Epithelial cell of proximal tubule (primary cell): ENCODE results near the gene PPP3CA. TPM values are rescaled to one million over a fixed set of nuclear protein-coding genes. Genes with fewer than 3 reads are reported as not detected.

Experiments used
- DNase-seq: peaks from one replicate; pipeline ENCODE4 v3.0.0-alpha.2; 2011; ENCODE audit warnings: low read depth
- H3K4me3 ChIP-seq: 2 replicates; pipeline ENCODE4 v1.5.1; 2011; ENCODE audit warnings: low read depth, mild to moderate bottlenecking, low read length
- CTCF ChIP-seq: conservative IDR thresholded peaks from 2 replicates; pipeline ENCODE4 v1.5.1; 2012; ENCODE audit warnings: low read depth, mild to moderate bottlenecking, low read length
- total RNA-seq: library from RNA; depleted of rRNA; stranded (reverse); fragments of >200 nt; gene quantifications from 2 replicates; pipeline ENCODE4 v1.2.3, GENCODE V29; 2015

The PPP3CA gene
- total RNA-seq, result 12.0 and 16.5 TPM in 2 replicates

GRCh38 chr4:101347267-101347556 is at the start of gene PPP3CA:
Gene PPP3CA, minus strand, starts transcription at chr4:101347526.
- DNase-seq, result no peak
- H3K4me3 ChIP-seq, result peak within 1 kb of the TSS; percentile 89
- TF ChIP-seq CTCF, result no peak

GRCh38 chr4:101393256-101393655 is 45.9 kb upstream of the PPP3CA start:
- TF ChIP-seq CTCF, result no peak
- DNase-seq, result peak; percentile 59
- no peak overlapping the region for H3K4me3 ChIP-seq

- no peak overlapping the region for H3K4me3 ChIP-seq
- no peak for DNase-seq
- no peak for TF ChIP-seq CTCF
Measured at GRCh38 chr4:101370663-101371210, 23.4 kb upstream of the PPP3CA start.

- DNase-seq, result peak; percentile 78
- no peak for TF ChIP-seq CTCF
- H3K4me3 ChIP-seq, result no peak overlapping the region
Measured at GRCh38 chr4:101367201-101367600, 19.9 kb upstream of the PPP3CA start.

GRCh38 chr4:101366331-101366730 is 19.0 kb upstream of the PPP3CA start:
- no peak overlapping the region for H3K4me3 ChIP-seq
- no peak for TF ChIP-seq CTCF
- DNase-seq, result no peak

GRCh38 chr4:101357751-101358150 is 10.4 kb upstream of the PPP3CA start:
- no peak for DNase-seq
- no peak for TF ChIP-seq CTCF
- H3K4me3 ChIP-seq, result no peak overlapping the region

- H3K4me3 ChIP-seq, result no peak overlapping the region
- TF ChIP-seq CTCF, result no peak
- peak; percentile 75 for DNase-seq
Measured at GRCh38 chr4:101356928-101357327, 9.6 kb upstream of the PPP3CA start.
